ENCODE results near the gene ZNRF2.
"Not testable (repeated sequence)": the region's sequence is repeated elsewhere in the genome, so short reads cannot be mapped to it uniquely, and the experiment has no call there.

GRCh38 chr7:30298409-30298808 is 14.0 kb downstream of the ZNRF2 start:
- not testable (repeated sequence) for TF ChIP-seq CTCF (conservative IDR thresholded peaks at IDR 0.05; ENCODE audit: low read depth, low read length); SMC3 (IDR thresholded peaks at IDR 0.05; ENCODE audit: low read depth, low read length); POLR2A (IDR thresholded peaks at IDR 0.05; ENCODE audit: low read depth, low read length); RFX5 (IDR thresholded peaks at IDR 0.05; ENCODE audit: low read depth, low read length); RAD21 (IDR thresholded peaks at IDR 0.05; ENCODE audit: low read length)

All from IMR-90 (cell line).